HFF-Myc (cell line): ENCODE results near the gene CEMP1.

Source experiments
- DNase-seq: peaks from one replicate; pipeline ENCODE4 v3.0.0-alpha.2; 2011; ENCODE audit warnings: low read depth; ENCODE audit errors: extremely low read depth
- H3K4me3 ChIP-seq: replicated peaks from 2 replicates; pipeline ENCODE4 v1.5.1; 2011; ENCODE audit warnings: low read depth, mild to moderate bottlenecking, control low read depth, low read length
- CTCF ChIP-seq: IDR thresholded peaks from 2 replicates; pipeline ENCODE4 v1.5.1; 2012; ENCODE audit warnings: mild to moderate bottlenecking, low read depth, low read length, control low read depth; ENCODE audit errors: missing control alignments

Gene CEMP1

DNA sequence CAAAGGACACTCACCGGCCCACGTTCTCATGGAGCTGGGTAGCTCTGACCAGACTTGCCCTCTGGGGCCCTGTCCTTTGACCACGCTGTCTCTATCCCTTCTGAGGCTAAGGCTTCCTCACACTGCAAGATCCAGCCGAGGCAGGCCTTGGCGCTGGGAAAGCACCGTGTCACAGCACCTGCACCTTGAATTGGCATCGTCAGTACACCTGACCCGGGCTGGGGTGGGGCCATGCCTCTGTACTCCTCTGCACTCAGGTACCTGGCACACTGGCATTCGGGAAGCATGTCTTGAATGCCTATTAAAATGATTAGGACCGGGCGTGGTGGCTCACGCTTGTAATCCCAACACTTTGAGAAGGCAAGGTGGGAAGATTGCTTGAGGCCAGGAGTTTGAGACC is 50.3 kb downstream of the CEMP1 start:
- TF ChIP-seq CTCF, result no peak
- no peak for DNase-seq
- no peak overlapping the region for H3K4me3 ChIP-seq
